Aorta (tissue), 5 donors: ENCODE results near the gene MOV10. TPM values are rescaled to one million over a fixed set of nuclear protein-coding genes. Genes with fewer than 3 reads are reported as not detected.
"Not testable (repeated sequence)": the region's sequence is repeated elsewhere in the genome, so short reads cannot be mapped to it uniquely, and the experiment has no call there.

Source experiments
- ATAC-seq: fragments of 200-7000 bp; cut with Tn5 transposase; one replicate; pipeline ENCODE4 v1.9.1; 2022; ENCODE audit warnings: moderate library complexity; ENCODE audit not compliant: low FRiP score
- DNase-seq, 2 donors: peaks; one replicate each; pipeline ENCODE4 v3.0.0-alpha.2; 2020
- H3K27ac ChIP-seq, 2 donors: one replicate each; pipeline ENCODE4 v1.5.1; 2013; ENCODE audit warnings: low read length in 2 of 2, mild to moderate bottlenecking in 2 of 2, moderate library complexity in 2 of 2, control low read depth in 1 of 2, inconsistent platforms in 1 of 2, low read depth in 1 of 2
- H3K27me3 ChIP-seq, 2 donors: one replicate each; pipeline ENCODE4 v1.6.1; 2013; ENCODE audit warnings: control low read depth in 1 of 2, low read length in 1 of 2, mild to moderate bottlenecking in 1 of 2, moderate library complexity in 1 of 2; ENCODE audit not compliant: insufficient read depth in 2 of 2, control insufficient read depth in 1 of 2
- H3K36me3 ChIP-seq, 2 donors: one replicate each; pipeline ENCODE4 v1.6.1; 2013; ENCODE audit warnings: control low read depth in 1 of 2, low read length in 1 of 2, mild to moderate bottlenecking in 1 of 2; ENCODE audit not compliant: insufficient read depth in 2 of 2, control insufficient read depth in 1 of 2
- H3K4me1 ChIP-seq, 2 donors: one replicate each; pipeline ENCODE4 v1.6.1; 2013; ENCODE audit warnings: low read length in 2 of 2, control low read depth in 1 of 2, mild to moderate bottlenecking in 1 of 2, moderate library complexity in 1 of 2; ENCODE audit not compliant: insufficient read depth in 2 of 2, control insufficient read depth in 1 of 2
- H3K4me3 ChIP-seq, 2 donors: one replicate each; pipeline ENCODE4 v1.5.1; 2013; ENCODE audit warnings: low read length in 2 of 2, control low read depth in 1 of 2, mild to moderate bottlenecking in 1 of 2
- H3K9me3 ChIP-seq: one replicate; pipeline ENCODE4 v1.6.1; 2013; ENCODE audit warnings: mild to moderate bottlenecking, low read length; ENCODE audit not compliant: control insufficient read depth
- WGBS, 2 donors: extraction: QIAGEN DNeasy Blood & Tissue Kit; methylation state at CpG; one replicate each; pipeline ENCODE4 v1.1.7; 2013; 5-methylcytosine and 5-hydroxymethylcytosine counted together
- intact Hi-C, 2 donors: fragments of 100-400 bp; cut with DNase I; formaldehyde crosslinking; loops; one replicate each; pipeline versions ENCODE4 v1.14.2 to v1.15.0; 2022
- polyA plus RNA-seq, 2 donors: library from polyadenylated mRNA; stranded (reverse); fragments of 200-250 nt; gene quantifications; one replicate each; pipeline ENCODE4 v1.2.3, GENCODE V29; 2013
- total RNA-seq, 2 donors: library from RNA; stranded (reverse); fragmentation: NEBNext Ultra II Directional; extraction: Animal tissue kit (Norgen Biotek cat#: 25700); gene quantifications; one replicate each; pipeline ENCODE4 v1.2.1, GENCODE V29; 2021
- donor health status: healthy with polysubstance abuse.
- donor health status: Bipolar disorder and iron deficiency.
- donor health status: DM: no; HTN: no; CAD: no.
- donor health status: DM: no; HTN: no; CAD: no.
- donor health status: DM: yes; HTN: yes; CAD: no.

The MOV10 gene
- total and polyA plus RNA-seq, 4 donors, result 10.8 to 73.4 (median 45.1) TPM

DNA sequence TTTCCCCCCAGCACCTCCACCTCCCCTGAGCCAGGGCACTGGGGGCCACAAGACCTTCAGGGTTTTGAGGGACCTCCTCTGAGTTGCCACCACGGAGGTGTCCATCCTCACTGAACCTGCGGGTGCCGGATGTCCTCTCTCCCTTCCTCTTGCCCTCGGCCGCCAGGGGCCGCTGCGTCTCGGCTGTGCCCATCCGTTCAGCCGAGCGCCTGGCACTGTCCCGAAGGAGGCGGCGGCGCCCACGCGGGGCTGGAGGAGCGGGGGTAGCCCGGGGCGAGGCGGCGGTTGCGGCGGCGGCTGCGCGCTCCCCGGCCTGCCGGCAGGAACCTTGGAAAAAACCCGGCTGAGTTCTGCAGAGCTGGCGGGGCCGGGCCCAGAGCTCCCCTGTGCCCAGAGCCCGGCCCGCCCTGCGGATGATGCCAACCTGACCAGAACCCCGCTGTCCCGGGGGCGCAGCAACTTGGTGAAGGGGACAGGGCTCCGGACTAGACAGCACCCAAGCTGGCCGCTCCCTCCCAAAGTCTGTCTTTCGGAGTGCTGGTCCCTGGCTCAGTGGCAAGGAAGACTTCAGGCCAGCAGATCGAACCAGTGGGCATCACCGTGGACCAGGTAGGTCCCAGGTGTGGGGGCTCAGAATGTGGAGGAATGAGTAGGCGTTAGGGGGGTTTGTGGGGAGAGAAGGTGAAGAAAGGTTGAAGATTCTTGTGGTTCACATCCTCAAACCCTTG, 44.4 kb downstream of the MOV10 start:
- no peaks in the 10 kb centered on the region for H3K9me3 ChIP-seq
- 12% methylated on average over 44 of the region's 44 CpGs for WGBS, 2 donors
- no peaks in the 10 kb centered on the region for H3K4me1 ChIP-seq
- H3K27ac ChIP-seq, result no peak overlapping the region
- H3K27me3 ChIP-seq, result no peaks in the 10 kb centered on the region
- H3K36me3 ChIP-seq, result no peaks in the 10 kb centered on the region
- intact Hi-C loops, result loop anchor here (2.0 to 10.0 kb wide), 7 partner anchors 83 to 958 kb away; partner anchors contain the start of gene LRIG2 (in 2 of the 2)
- no peak overlapping the region for H3K4me3 ChIP-seq
- peak; percentile 89 to 97 for DNase-seq
- peak; percentile 47 for ATAC-seq

- H3K4me1 ChIP-seq, result no peaks in the 10 kb centered on the region
- H3K27ac ChIP-seq, result no peak overlapping the region
- H3K4me3 ChIP-seq, result no peak overlapping the region
- ATAC-seq (no peak), DNase-seq (no peak)
- intact Hi-C loops, result loop anchor here (2.0 to 10.0 kb wide), 7 partner anchors 83 to 958 kb away; partner anchors contain the start of gene LRIG2 (in 2 of the 2)
- H3K36me3 ChIP-seq, result no peaks in the 10 kb centered on the region
- H3K27me3 ChIP-seq, result no peaks in the 10 kb centered on the region
- WGBS, 2 donors, result 92 to 97% methylated on average over 2 of the region's 2 CpGs
- no peaks in the 10 kb centered on the region for H3K9me3 ChIP-seq
Measured at GRCh38 chr1:112719706-112720105, 45.2 kb downstream of the MOV10 start.

DNA sequence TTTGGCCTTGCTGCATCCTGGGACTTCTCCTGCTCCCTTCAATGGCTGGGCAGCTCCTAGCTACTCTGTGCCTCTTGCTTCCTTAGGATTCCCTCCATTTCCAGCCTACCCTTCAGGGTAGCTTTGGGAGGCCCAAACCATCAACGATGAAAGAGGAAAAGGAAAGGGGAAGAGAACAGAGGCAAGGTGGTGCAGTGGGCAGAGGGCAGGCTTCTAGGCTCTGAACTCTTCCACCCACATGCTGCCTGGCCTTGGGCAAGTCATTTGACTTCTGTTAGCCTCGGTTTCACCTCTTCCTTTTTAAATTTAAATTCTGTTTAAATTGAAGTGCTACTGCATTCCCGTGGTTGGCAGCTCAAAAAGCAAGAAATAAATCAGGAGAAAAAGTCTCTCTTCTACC, 46.3 kb downstream of the MOV10 start:
- intact Hi-C loops, result no loop called here
- Histone ChIP-seq H3K4me3 (no peak overlapping the region), H3K4me1 (no peaks in the 10 kb centered on the region), H3K27me3 (no peaks in the 10 kb centered on the region), H3K9me3 (no peaks in the 10 kb centered on the region), H3K27ac (no peak overlapping the region), H3K36me3 (no peaks in the 10 kb centered on the region)
- WGBS, 2 donors, result 86 to 87% methylated on average over 3 of the region's 3 CpGs
- DNase-seq (no peak), ATAC-seq (no peak)

DNA sequence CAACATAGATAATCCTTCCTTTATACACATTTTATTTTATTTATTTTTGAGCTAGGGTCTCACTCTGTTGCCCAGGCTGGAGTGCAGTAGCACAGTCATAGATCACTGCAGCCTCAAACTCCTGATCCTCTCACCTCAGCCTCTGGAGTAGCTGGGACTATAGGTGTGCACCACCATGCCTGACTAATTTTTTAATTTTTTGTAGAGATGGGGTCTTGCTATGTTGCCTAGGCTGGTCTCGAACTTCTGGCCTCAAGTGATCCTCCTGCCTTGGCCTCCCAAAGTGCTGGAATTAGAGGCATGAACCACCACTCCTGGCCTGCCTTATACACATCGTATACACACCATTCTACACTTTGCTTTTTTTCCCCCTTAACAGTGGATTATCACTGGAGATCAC, 46.8 kb downstream of the MOV10 start:
- ATAC-seq, intact Hi-C loops: not testable (repeated sequence)
- WGBS, 2 donors, result 97 to 98% methylated on average over 2 of the region's 2 CpGs

DNA sequence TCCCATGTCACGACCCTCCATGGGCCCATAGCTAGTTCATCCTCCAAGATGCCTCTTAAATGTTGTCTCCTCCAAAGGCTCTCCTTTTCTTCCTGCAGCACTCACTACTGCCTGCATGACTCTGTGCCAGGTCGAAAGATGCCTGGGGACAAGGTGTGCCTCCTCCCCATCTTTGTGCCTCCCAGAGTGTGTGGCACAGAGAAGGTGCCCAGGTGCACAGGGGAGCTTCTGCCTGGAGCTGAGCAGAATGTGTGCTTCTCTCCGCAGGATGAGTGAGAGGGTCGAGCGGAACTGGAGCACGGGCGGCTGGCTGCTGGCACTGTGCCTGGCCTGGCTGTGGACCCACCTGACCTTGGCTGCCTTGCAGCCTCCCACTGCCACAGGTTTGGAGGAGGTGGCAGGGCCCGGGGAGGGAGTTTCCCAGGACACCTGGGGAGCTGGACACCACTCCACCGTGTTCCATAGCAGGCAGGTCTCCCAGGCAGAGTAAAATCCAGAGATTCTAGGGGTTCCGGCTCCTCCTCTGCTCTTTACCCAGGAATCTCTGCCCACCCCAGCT, 47.6 kb downstream of the MOV10 start:
- Histone ChIP-seq H3K9me3 (no peaks in the 10 kb centered on the region), H3K4me3 (no peak overlapping the region), H3K27ac (no peak overlapping the region), H3K4me1 (no peaks in the 10 kb centered on the region), H3K36me3 (no peaks in the 10 kb centered on the region), H3K27me3 (no peaks in the 10 kb centered on the region)
- DNase-seq (no peak), ATAC-seq (no peak)
- WGBS, 2 donors, result 64 to 82% methylated on average over 6 to 10 of the region's 10 CpGs
- intact Hi-C loops, result no loop called here

More for the DNA sequence above, 46.8 kb downstream of the MOV10 start:
- H3K4me3 ChIP-seq, H3K36me3 ChIP-seq, H3K27ac ChIP-seq, H3K9me3 ChIP-seq, DNase-seq, H3K27me3 ChIP-seq, H3K4me1 ChIP-seq: not testable (repeated sequence)

GRCh38 chr1:112722601-112723510, 48.4 kb downstream of the MOV10 start:
- ATAC-seq (no peak), DNase-seq (no peak)
- intact Hi-C loops, result no loop called here
- H3K4me3 ChIP-seq, result no peak overlapping the region
- no peaks in the 10 kb centered on the region for H3K4me1 ChIP-seq
- no peaks in the 10 kb centered on the region for H3K36me3 ChIP-seq
- no peaks in the 10 kb centered on the region for H3K9me3 ChIP-seq
- no peaks in the 10 kb centered on the region for H3K27me3 ChIP-seq
- H3K27ac ChIP-seq, result no peak overlapping the region
- WGBS, 2 donors, result 29% methylated on average over 34 to 35 of the region's 35 CpGs

- intact Hi-C loops, result no loop called here
- Histone ChIP-seq H3K27me3 (no peaks in the 10 kb centered on the region), H3K27ac (no peak overlapping the region), H3K9me3 (no peaks in the 10 kb centered on the region), H3K4me1 (no peaks in the 10 kb centered on the region), H3K36me3 (no peaks in the 10 kb centered on the region), H3K4me3 (no peak overlapping the region)
- ATAC-seq, result no peak
- DNase-seq, result no peak
- WGBS, 2 donors, result 85% methylated on average over 8 of the region's 8 CpGs
Measured at GRCh38 chr1:112723511-112723839, 49.0 kb downstream of the MOV10 start.

GRCh38 chr1:112724240-112724639, 49.8 kb downstream of the MOV10 start:
- H3K27ac ChIP-seq, intact Hi-C loops, H3K4me3 ChIP-seq, H3K4me1 ChIP-seq, H3K36me3 ChIP-seq, DNase-seq, H3K27me3 ChIP-seq, H3K9me3 ChIP-seq, ATAC-seq: not testable (repeated sequence)
- 97 to 98% methylated on average over 2 of the region's 4 CpGs for WGBS, 2 donors
